ENCODE measurements around the gene IL7R.
"Not testable (repeated sequence)": the region's sequence is repeated elsewhere in the genome, so short reads cannot be mapped to it uniquely, and the experiment has no call there.

IL7R gene

GRCh38 chr5:35826056-35826455 is 30.6 kb upstream of the IL7R start:
- no peak overlapping the region for H3K4me3 Mint-ChIP-seq
- H3K9me3 Mint-ChIP-seq: no peaks in the 10 kb centered on the region
- peaks cover 2% of the 10 kb centered on the region for H3K4me1 Mint-ChIP-seq (ENCODE audit: low read depth)
- intact Hi-C loops (cut with micrococcal nuclease): no loop called here
- H3K36me3 Mint-ChIP-seq (ENCODE audit: low read depth): no peaks in the 10 kb centered on the region
- peaks cover 5% of the 10 kb centered on the region for H3K27me3 Mint-ChIP-seq
- H3K27ac Mint-ChIP-seq: peak overlapping the region; percentile 4

GRCh38 chr5:35826554-35826953 is 30.1 kb upstream of the IL7R start:
- Mint-ChIP-seq H3K27me3 (peaks cover 5% of the 10 kb centered on the region), H3K4me3 (no peak overlapping the region), H3K27ac (peak overlapping the region; percentile 4), H3K9me3 (no peaks in the 10 kb centered on the region), H3K36me3 (ENCODE audit: low read depth) (no peaks in the 10 kb centered on the region), H3K4me1 (ENCODE audit: low read depth) (no peaks in the 10 kb centered on the region)
- intact Hi-C loops (cut with micrococcal nuclease): no loop called here

- H3K27me3 Mint-ChIP-seq: peaks cover 5% of the 10 kb centered on the region
- H3K27ac Mint-ChIP-seq: peak overlapping the region; percentile 30
- no peak overlapping the region for H3K4me3 Mint-ChIP-seq
- no peaks in the 10 kb centered on the region for H3K4me1 Mint-ChIP-seq (ENCODE audit: low read depth)
- no peaks in the 10 kb centered on the region for H3K36me3 Mint-ChIP-seq (ENCODE audit: low read depth)
- intact Hi-C loops (cut with micrococcal nuclease): no loop called here
- H3K9me3 Mint-ChIP-seq: no peaks in the 10 kb centered on the region
Measured at GRCh38 chr5:35828082-35828598, 28.6 kb upstream of the IL7R start.

GRCh38 chr5:35830587-35830986 is 26.1 kb upstream of the IL7R start:
- intact Hi-C loops (cut with micrococcal nuclease): no loop called here
- Mint-ChIP-seq H3K4me3 (no peak overlapping the region), H3K27ac (no peak overlapping the region), H3K9me3 (no peaks in the 10 kb centered on the region), H3K36me3 (ENCODE audit: low read depth) (no peaks in the 10 kb centered on the region), H3K4me1 (ENCODE audit: low read depth) (no peaks in the 10 kb centered on the region), H3K27me3 (peaks cover 5% of the 10 kb centered on the region)

GRCh38 chr5:35832762-35833161 is 23.9 kb upstream of the IL7R start:
- intact Hi-C loops (cut with micrococcal nuclease): no loop called here
- no peak overlapping the region for H3K27ac Mint-ChIP-seq
- no peaks in the 10 kb centered on the region for H3K36me3 Mint-ChIP-seq (ENCODE audit: low read depth)
- no peaks in the 10 kb centered on the region for H3K4me1 Mint-ChIP-seq (ENCODE audit: low read depth)
- H3K9me3 Mint-ChIP-seq: no peaks in the 10 kb centered on the region
- no peaks in the 10 kb centered on the region for H3K27me3 Mint-ChIP-seq
- H3K4me3 Mint-ChIP-seq: no peak overlapping the region

- intact Hi-C loops (cut with micrococcal nuclease): no loop called here
- Mint-ChIP-seq H3K27me3 (no peaks in the 10 kb centered on the region), H3K4me3 (no peak overlapping the region), H3K4me1 (ENCODE audit: low read depth) (no peaks in the 10 kb centered on the region), H3K27ac (no peak overlapping the region), H3K9me3 (no peaks in the 10 kb centered on the region), H3K36me3 (ENCODE audit: low read depth) (no peaks in the 10 kb centered on the region)
Measured at GRCh38 chr5:35833224-35833623, 23.5 kb upstream of the IL7R start.

- Mint-ChIP-seq H3K4me3 (no peak overlapping the region), H3K4me1 (ENCODE audit: low read depth) (no peaks in the 10 kb centered on the region), H3K9me3 (no peaks in the 10 kb centered on the region), H3K27me3 (no peaks in the 10 kb centered on the region), H3K36me3 (ENCODE audit: low read depth) (no peaks in the 10 kb centered on the region), H3K27ac (no peak overlapping the region)
- intact Hi-C loops (cut with micrococcal nuclease): no loop called here
Measured at GRCh38 chr5:35835796-35836742, 20.6 kb upstream of the IL7R start.

GRCh38 chr5:35838370-35839042 is 18.2 kb upstream of the IL7R start:
- Mint-ChIP-seq H3K27me3 (no peaks in the 10 kb centered on the region), H3K9me3 (no peaks in the 10 kb centered on the region), H3K27ac (no peak overlapping the region), H3K36me3 (ENCODE audit: low read depth) (no peaks in the 10 kb centered on the region), H3K4me3 (no peak overlapping the region), H3K4me1 (ENCODE audit: low read depth) (no peaks in the 10 kb centered on the region)
- intact Hi-C loops (cut with micrococcal nuclease): no loop called here

GRCh38 chr5:35842856-35843255 is 13.8 kb upstream of the IL7R start:
- peaks cover 4% of the 10 kb centered on the region for H3K27me3 Mint-ChIP-seq
- H3K9me3 Mint-ChIP-seq: peaks cover 36% of the 10 kb centered on the region
- intact Hi-C loops (cut with micrococcal nuclease): no loop called here
- no peaks in the 10 kb centered on the region for H3K36me3 Mint-ChIP-seq (ENCODE audit: low read depth)
- H3K4me1 Mint-ChIP-seq (ENCODE audit: low read depth): no peaks in the 10 kb centered on the region
- no peak overlapping the region for H3K27ac Mint-ChIP-seq
- no peak overlapping the region for H3K4me3 Mint-ChIP-seq

- intact Hi-C loops (cut with micrococcal nuclease); H3K27me3 Mint-ChIP-seq; H3K4me1 Mint-ChIP-seq (ENCODE audit: low read depth); H3K36me3 Mint-ChIP-seq (ENCODE audit: low read depth); H3K27ac Mint-ChIP-seq; H3K4me3 Mint-ChIP-seq: not testable (repeated sequence)
- H3K9me3 Mint-ChIP-seq: peaks cover 40% of the 10 kb centered on the region
Measured at GRCh38 chr5:35845508-35845907, 11.2 kb upstream of the IL7R start.

- H3K27ac Mint-ChIP-seq: no peak overlapping the region
- H3K27me3 Mint-ChIP-seq: peaks cover 11% of the 10 kb centered on the region
- H3K36me3 Mint-ChIP-seq (ENCODE audit: low read depth): no peaks in the 10 kb centered on the region
Measured at GRCh38 chr5:35847491-35847890, 9.2 kb upstream of the IL7R start.

GRCh38 chr5:35847961-35848360 is 8.7 kb upstream of the IL7R start:
- Mint-ChIP-seq H3K27ac (no peak overlapping the region), H3K4me3 (no peak overlapping the region), H3K27me3 (peaks cover 11% of the 10 kb centered on the region), H3K4me1 (ENCODE audit: low read depth) (peaks cover 17% of the 10 kb centered on the region), H3K9me3 (peaks cover 47% of the 10 kb centered on the region), H3K36me3 (ENCODE audit: low read depth) (no peaks in the 10 kb centered on the region)
- intact Hi-C loops (cut with micrococcal nuclease): no loop called here

More at GRCh38 chr5:35847491-35847890, 9.2 kb upstream of the IL7R start:
- H3K9me3 Mint-ChIP-seq: peaks cover 47% of the 10 kb centered on the region
- H3K4me1 Mint-ChIP-seq (ENCODE audit: low read depth): peaks cover 15% of the 10 kb centered on the region
- intact Hi-C loops (cut with micrococcal nuclease): no loop called here
- H3K4me3 Mint-ChIP-seq: no peak overlapping the region

- Mint-ChIP-seq H3K4me3 (no peak overlapping the region), H3K9me3 (peaks cover 42% of the 10 kb centered on the region), H3K27me3 (peaks cover 11% of the 10 kb centered on the region), H3K27ac (no peak overlapping the region), H3K4me1 (ENCODE audit: low read depth) (peaks cover 27% of the 10 kb centered on the region), H3K36me3 (ENCODE audit: low read depth) (no peaks in the 10 kb centered on the region)
- intact Hi-C loops (cut with micrococcal nuclease): no loop called here
Measured at GRCh38 chr5:35849860-35850259, 6.8 kb upstream of the IL7R start.

- Mint-ChIP-seq H3K4me3 (no peak overlapping the region), H3K27ac (no peak overlapping the region)
Measured at GRCh38 chr5:35850967-35851680, 5.6 kb upstream of the IL7R start.

More at GRCh38 chr5:35850967-35851680, 5.6 kb upstream of the IL7R start:
- Mint-ChIP-seq H3K27me3 (peaks cover 11% of the 10 kb centered on the region), H3K4me1 (ENCODE audit: low read depth) (peaks cover 27% of the 10 kb centered on the region), H3K36me3 (ENCODE audit: low read depth) (no peaks in the 10 kb centered on the region), H3K9me3 (peaks cover 29% of the 10 kb centered on the region)
- intact Hi-C loops (cut with micrococcal nuclease): no loop called here

Data from dendritic cell treated with granulocyte-macrophage colony-stimulating factor and Interleukin-4, amounts not matched to agents 40 ng/mL and 50 ng/mL, for 4 days (primary cell).